Lower leg skin (tissue), 3 donors: ENCODE data around the gene TADA2A.

Source experiments
- CTCF ChIP-seq, 3 donors: fragments of 450-650 bp; IDR thresholded peaks; one replicate each; pipeline ENCODE4 v1.5.1; 2016; ENCODE audit warnings: antibody characterized with exemption in 3 of 3, mild to moderate bottlenecking in 3 of 3, moderate library complexity in 2 of 3
- POLR2A ChIP-seq, 2 donors: fragments of 450-650 bp; IDR thresholded peaks; one replicate each; pipeline ENCODE4 v1.6.1; 2016 to 2017; ENCODE audit warnings: antibody characterized with exemption in 2 of 2, mild to moderate bottlenecking in 1 of 2, moderate library complexity in 1 of 2

GRCh38 chr17:37483311-37484039 lies 76.8 kb downstream of the TADA2A start:
- no peak for TF ChIP-seq POLR2A (IDR thresholded peaks at IDR 0.05)
- no peak for TF ChIP-seq CTCF (IDR thresholded peaks at IDR 0.05)
